Activated CD8-positive, alpha-beta T cell treated with anti-CD3 and anti-CD28 coated beads for 36 hours (primary cell): ENCODE measurements around the gene FNBP1L. TPM values are rescaled to one million over a fixed set of nuclear protein-coding genes. Genes with fewer than 3 reads are reported as not detected.

Experiments used
- ATAC-seq: fragments of 200-7000 bp; cut with Tn5 transposase; one replicate; pipeline ENCODE4 v1.10.0; 2021; ENCODE audit warnings: mild to moderate bottlenecking, moderate library complexity
- CTCF ChIA-PET: fragments of 350-600 bp; sonication (Branson Sonifier 250); formaldehyde crosslinking; loops from one replicate; lab custom pipeline; 2021; ENCODE audit warnings: antibody characterized with exemption; lab: Charles Lee
- POLR2A ChIA-PET: fragments of 350-600 bp; sonication (Branson Sonifier 250); formaldehyde crosslinking; loops from one replicate; lab custom pipeline; 2021; ENCODE audit warnings: antibody characterized with exemption; lab: Charles Lee
- DNase-seq: peaks from one replicate; pipeline ENCODE4 v3.0.0-alpha.2; 2020
- H3K27ac Mint-ChIP-seq: one replicate; pipeline ENCODE4 v1.8.0; 2021; ENCODE audit warnings: mild to moderate bottlenecking, mixed read lengths
- H3K27me3 Mint-ChIP-seq: one replicate; pipeline ENCODE4 v1.8.0; 2021; ENCODE audit warnings: mixed read lengths
- H3K36me3 Mint-ChIP-seq: one replicate; pipeline ENCODE4 v1.8.0; 2021; ENCODE audit warnings: low read depth, mixed read lengths
- H3K4me1 Mint-ChIP-seq: one replicate; pipeline ENCODE4 v1.8.0; 2021; ENCODE audit warnings: low read depth, mixed read lengths
- H3K4me3 Mint-ChIP-seq: one replicate; pipeline ENCODE4 v1.8.0; 2021; ENCODE audit warnings: mild to moderate bottlenecking, moderate library complexity, mixed read lengths
- H3K9me3 Mint-ChIP-seq: one replicate; pipeline ENCODE4 v1.8.0; 2021; ENCODE audit warnings: mixed read lengths
- CTCF ChIP-seq: fragments of 200-600 bp; IDR thresholded peaks from one replicate; pipeline ENCODE4 v1.8.0; 2022; ENCODE audit warnings: antibody characterized with exemption, mild to moderate bottlenecking
- intact Hi-C: fragments of 100-400 bp; cut with micrococcal nuclease; formaldehyde crosslinking; loops from one replicate; pipeline ENCODE4 v1.10.0; 2022
- total RNA-seq, 2 experiments: library from RNA; stranded (reverse); gene quantifications; one replicate each; pipeline ENCODE4 v1.2.3, GENCODE V29; 2021

The FNBP1L gene
- total RNA-seq, 2 experiments from 2014 or later: 0.20 to 0.25 TPM

- Mint-ChIP-seq H3K9me3 (peaks cover 15% of the 10 kb centered on the region), H3K4me3 (no peak overlapping the region), H3K4me1 (no peaks in the 10 kb centered on the region), H3K36me3 (peaks cover 5% of the 10 kb centered on the region), H3K27ac (no peak overlapping the region), H3K27me3 (no peaks in the 10 kb centered on the region)
- TF ChIP-seq CTCF: no peak
- CTCF ChIA-PET: no interaction called here
- POLR2A ChIA-PET: no interaction called here
- DNase-seq: no peak
- intact Hi-C loops: no loop called here
- no peak for ATAC-seq
Observed at GRCh38 chr1:93483200-93483599, 35.3 kb downstream of the FNBP1L start.

- Mint-ChIP-seq H3K36me3 (peaks cover 5% of the 10 kb centered on the region), H3K9me3 (peaks cover 11% of the 10 kb centered on the region), H3K4me1 (no peaks in the 10 kb centered on the region), H3K4me3 (no peak overlapping the region), H3K27me3 (no peaks in the 10 kb centered on the region), H3K27ac (no peak overlapping the region)
- intact Hi-C loops: no loop called here
- no peak for DNase-seq
- ChIA-PET POLR2A (no interaction called here), CTCF (no interaction called here)
- no peak for ATAC-seq
- no peak for TF ChIP-seq CTCF
Observed at GRCh38 chr1:93483606-93484005, 35.7 kb downstream of the FNBP1L start.

GRCh38 chr1:93488207-93488606 is 40.3 kb downstream of the FNBP1L start:
- no peak for TF ChIP-seq CTCF
- Mint-ChIP-seq H3K4me3 (no peak overlapping the region), H3K9me3 (no peaks in the 10 kb centered on the region), H3K4me1 (no peaks in the 10 kb centered on the region), H3K27ac (no peak overlapping the region), H3K36me3 (no peaks in the 10 kb centered on the region), H3K27me3 (peaks cover 6% of the 10 kb centered on the region)
- ChIA-PET POLR2A (no interaction called here), CTCF (interaction anchor here (1.3 kb wide), 1 partner anchor 184 kb away, joined by 4 read pairs; no protein-coding TSS in a partner anchor)
- no peak for ATAC-seq
- intact Hi-C loops: no loop called here
- DNase-seq: no peak

- TF ChIP-seq CTCF: no peak
- no peak for ATAC-seq
- H3K4me1 Mint-ChIP-seq: no peaks in the 10 kb centered on the region
- ChIA-PET CTCF (no interaction called here), POLR2A (no interaction called here)
- DNase-seq: no peak
- no peak overlapping the region for H3K4me3 Mint-ChIP-seq
- H3K27me3 Mint-ChIP-seq: peaks cover 8% of the 10 kb centered on the region
- no peaks in the 10 kb centered on the region for H3K36me3 Mint-ChIP-seq
- no peak overlapping the region for H3K27ac Mint-ChIP-seq
- intact Hi-C loops: no loop called here
- no peaks in the 10 kb centered on the region for H3K9me3 Mint-ChIP-seq
Observed at GRCh38 chr1:93489756-93490155, 41.8 kb downstream of the FNBP1L start.

- Mint-ChIP-seq H3K4me3 (no peak overlapping the region), H3K27ac (no peak overlapping the region), H3K27me3 (peaks cover 8% of the 10 kb centered on the region), H3K36me3 (no peaks in the 10 kb centered on the region), H3K9me3 (no peaks in the 10 kb centered on the region), H3K4me1 (no peaks in the 10 kb centered on the region)
- no peak for TF ChIP-seq CTCF
- ChIA-PET POLR2A (no interaction called here), CTCF (no interaction called here)
- intact Hi-C loops: no loop called here
- no peak for DNase-seq
- ATAC-seq: no peak
Observed at GRCh38 chr1:93490357-93490756, 42.4 kb downstream of the FNBP1L start.
